Measurements from ENCODE around the gene PIK3C2A. TPM values are rescaled to one million over a fixed set of nuclear protein-coding genes. Genes with fewer than 3 reads are reported as not detected.

Gene PIK3C2A
- total and polyA plus RNA-seq, 2 of the 8 experiments (the other 6 are each of a cell fraction or from before 2014, with no cell fraction given): 20.1 to 127 TPM

DNA sequence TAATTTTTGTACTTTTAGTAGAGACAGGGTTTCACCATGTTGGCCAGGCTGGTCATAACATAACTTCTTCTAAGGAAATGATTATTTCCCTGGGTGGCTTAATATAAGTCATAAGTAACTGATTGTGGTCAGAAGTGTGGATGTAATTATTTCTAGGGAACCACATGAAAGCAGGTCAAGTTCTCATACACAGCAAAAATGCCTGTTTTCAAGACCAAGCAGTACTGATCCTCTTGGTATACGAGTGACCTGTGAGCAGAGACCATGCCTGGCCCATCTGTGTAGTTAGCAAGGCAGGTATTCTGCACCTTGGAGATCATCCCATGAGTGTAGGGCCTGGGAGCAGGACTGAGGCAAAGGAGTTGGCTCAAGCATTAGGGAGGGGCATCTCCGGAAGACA lies 36.3 kb upstream of the PIK3C2A start:
- Histone ChIP-seq H3K36me3 (ENCODE audit: control insufficient read depth in 2 of 4, insufficient read depth in 4 of 4, low read length in 3 of 4) (no peaks in the 10 kb centered on the region), H3K27me3 (replicated peaks in 1 of 4; ENCODE audit: control insufficient read depth in 3 of 4, extremely low read depth in 1 of 4, insufficient read depth in 3 of 4, low read length in 3 of 4) (no peaks in the 10 kb centered on the region; a peak in 1 of 7 replicates), H3K23ac (ENCODE audit: insufficient read length) (no peak overlapping the region), H3K4me3 (ENCODE audit: extremely low read depth in 1 of 4, insufficient read depth in 2 of 4, low read depth in 3 of 4, low read length in 4 of 4) (no peak overlapping the region), H4K91ac (replicated peaks; ENCODE audit: insufficient read length, low read length) (no peak overlapping the region), H3K79me1 (ENCODE audit: low read depth, low read length) (no peaks in the 10 kb centered on the region), H3K79me2 (ENCODE audit: control insufficient read depth in 1 of 2, insufficient read depth in 2 of 2, low read length in 2 of 2) (no peaks in the 10 kb centered on the region), H2BK5ac (ENCODE audit: low read depth, low read length) (no peak overlapping the region), H4K20me1 (replicated peaks in 1 of 2; ENCODE audit: control insufficient read depth in 1 of 2, insufficient read depth in 2 of 2, low read length in 2 of 2) (no peaks in the 10 kb centered on the region), H4K5ac (ENCODE audit: insufficient read length, low read depth, low read length) (no peak overlapping the region), H3K4me1 (replicated peaks in 1 of 4; ENCODE audit: control insufficient read depth in 3 of 4, insufficient read depth in 4 of 4, low read length in 3 of 4) (no peaks in the 10 kb centered on the region), H3K4me2 (ENCODE audit: insufficient read depth in 1 of 2, low read depth in 2 of 2, low read length in 2 of 2) (no peak overlapping the region), H2BK120ac (replicated peaks; ENCODE audit: low read depth, low read length) (no peak overlapping the region), H3K23me2 (ENCODE audit: low read depth, low read length) (no peaks in the 10 kb centered on the region), H3K14ac (ENCODE audit: insufficient read length) (no peak overlapping the region), H3K9ac (replicated peaks in 1 of 4; ENCODE audit: extremely low read depth in 1 of 4, low read depth in 3 of 4, low read length in 3 of 4) (no peak overlapping the region), H2AFZ (ENCODE audit: low read length) (no peak overlapping the region), H2BK12ac (ENCODE audit: low read depth, low read length) (no peak overlapping the region), H3K56ac (replicated peaks; ENCODE audit: insufficient read length, low read depth, low read length) (no peak overlapping the region), H2AK5ac (ENCODE audit: low read depth, low read length) (no peak overlapping the region), H4K8ac (ENCODE audit: extremely low read depth, insufficient read depth, low read length) (no peak overlapping the region), H3K27ac (ENCODE audit: low read depth, low read length) (no peak overlapping the region), H3K4ac (replicated peaks; ENCODE audit: insufficient read length, low read depth, low read length) (no peak overlapping the region), H3K18ac (ENCODE audit: extremely low read depth, low read length) (no peak overlapping the region), H2BK15ac (ENCODE audit: low read length) (no peak overlapping the region), H3K9me3 (ENCODE audit: insufficient read depth in 2 of 2, low read depth in 1 of 2, low read length in 1 of 2) (no peaks in the 10 kb centered on the region), H2BK20ac (ENCODE audit: low read length) (no peak overlapping the region)
- FAIRE-seq (no peak), DNase-seq (ENCODE audit: low read depth in 1 of 2, low spot score in 2 of 2) (no peak)
- ChIA-PET CTCF (ENCODE audit: partially characterized antibody) (interaction anchor here (0.7 to 0.8 kb wide), 2 partner anchors 13 to 283 kb away, joined by 3 read pairs; no protein-coding TSS in a partner anchor), POLR2A (ENCODE audit: partially characterized antibody) (no interaction called here)
- WGBS, 2 experiments (ENCODE audit: extremely low coverage in 1 of 2, insufficient coverage in 1 of 2, insufficient read length in 1 of 2, insufficient replicate concordance in 2 of 2, low coverage in 1 of 2, low lambda C conversion rate in 2 of 2, missing lambda C conversion rate in 1 of 2): 82% methylated on average over 2 of the region's 2 CpGs; no CpG with 5 or more reads in 1 of the 2 experiments
- TF ChIP-seq RBBP5 (IDR thresholded peaks at IDR 0.05; ENCODE audit: borderline replicate concordance, low read depth, low read length): no peak
- TF ChIP-seq, protein P1, sequence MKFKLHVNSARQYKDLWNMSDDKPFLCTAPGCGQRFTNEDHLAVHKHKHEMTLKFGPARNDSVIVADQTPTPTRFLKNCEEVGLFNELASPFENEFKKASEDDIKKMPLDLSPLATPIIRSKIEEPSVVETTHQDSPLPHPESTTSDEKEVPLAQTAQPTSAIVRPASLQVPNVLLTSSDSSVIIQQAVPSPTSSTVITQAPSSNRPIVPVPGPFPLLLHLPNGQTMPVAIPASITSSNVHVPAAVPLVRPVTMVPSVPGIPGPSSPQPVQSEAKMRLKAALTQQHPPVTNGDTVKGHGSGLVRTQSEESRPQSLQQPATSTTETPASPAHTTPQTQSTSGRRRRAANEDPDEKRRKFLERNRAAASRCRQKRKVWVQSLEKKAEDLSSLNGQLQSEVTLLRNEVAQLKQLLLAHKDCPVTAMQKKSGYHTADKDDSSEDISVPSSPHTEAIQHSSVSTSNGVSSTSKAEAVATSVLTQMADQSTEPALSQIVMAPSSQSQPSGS (IDR thresholded peaks at IDR 0.05; ENCODE audit: low read length): no peak
- no peak for TF ChIP-seq BACH1 (IDR thresholded peaks at IDR 0.05; ENCODE audit: low read length)
- TF ChIP-seq SUZ12 (IDR thresholded peaks at IDR 0.05; ENCODE audit: low read length): no peak
- TF ChIP-seq GTF2F1 (IDR thresholded peaks at IDR 0.05; ENCODE audit: borderline replicate concordance, low read depth, low read length): no peak
- TF ChIP-seq USF2 (IDR thresholded peaks at IDR 0.05; ENCODE audit: low read length): no peak
- no peak for TF ChIP-seq SIN3A (conservative IDR thresholded peaks at IDR 0.05 in 1 of 2, IDR thresholded peaks at IDR 0.05 in 1 of 2; ENCODE audit: low read depth in 1 of 2, low read length in 2 of 2)
- TF ChIP-seq ZNF274 (IDR thresholded peaks at IDR 0.05; ENCODE audit: borderline replicate concordance, extremely low read depth, low read length): no peak
- no peak for TF ChIP-seq SAP30 (IDR thresholded peaks at IDR 0.05; ENCODE audit: insufficient read depth, insufficient replicate concordance, low read length)
- TF ChIP-seq YY1 (IDR thresholded peaks at IDR 0.05; ENCODE audit: low read depth, low read length): no peak
- no peak for TF ChIP-seq CBX5 (IDR thresholded peaks at IDR 0.05; ENCODE audit: low read depth, low read length)

Data from H1 (cell line).